Gastrocnemius medialis (tissue), 4 donors: ENCODE results near the gene CRK.

ENCODE experiments used
- POLR2A ChIP-seq, 2 donors: fragments of 450-650 bp; IDR thresholded peaks; one replicate each; pipeline ENCODE4 v1.6.1; 2017; ENCODE audit warnings: antibody characterized with exemption in 2 of 2, mild to moderate bottlenecking in 2 of 2, moderate library complexity in 2 of 2
- TF ChIP-seq, protein P1 (sequence below), 5 experiments: fragments of 450-650 bp in 3 of 5; fragments of 200-600 bp in 2 of 5; sonication (generic) in 2 of 5; IDR thresholded peaks in 4 of 5; conservative IDR thresholded peaks in 1 of 5; 1 replicate in 4 of 5; 2 replicates in 1 of 5; pipeline ENCODE4 v1.5.1; 2016 to 2019; ENCODE audit warnings: antibody characterized with exemption in 5 of 5, mild to moderate bottlenecking in 3 of 5, moderate library complexity in 3 of 5

DNA sequence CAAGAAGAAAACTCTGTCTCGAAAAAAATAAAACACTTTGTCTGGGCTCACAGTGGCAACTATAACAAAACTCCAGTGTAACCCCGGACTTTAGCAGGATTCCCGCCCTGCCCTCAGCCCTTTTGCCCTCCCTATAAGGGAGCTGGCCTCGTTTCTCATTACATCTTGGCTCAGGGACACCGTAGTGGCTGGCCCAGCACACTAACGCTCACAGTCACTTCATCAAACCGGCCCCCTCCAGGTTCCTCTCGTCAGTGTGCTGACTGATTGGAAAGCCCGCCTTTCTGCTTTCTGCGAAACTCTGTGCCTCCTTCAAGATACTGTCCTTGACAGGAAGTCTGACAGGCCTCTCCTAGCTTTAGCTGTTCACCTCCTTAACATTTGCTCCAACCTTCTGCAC, 47.7 kb upstream of the CRK start:
- TF ChIP-seq, protein P1, sequence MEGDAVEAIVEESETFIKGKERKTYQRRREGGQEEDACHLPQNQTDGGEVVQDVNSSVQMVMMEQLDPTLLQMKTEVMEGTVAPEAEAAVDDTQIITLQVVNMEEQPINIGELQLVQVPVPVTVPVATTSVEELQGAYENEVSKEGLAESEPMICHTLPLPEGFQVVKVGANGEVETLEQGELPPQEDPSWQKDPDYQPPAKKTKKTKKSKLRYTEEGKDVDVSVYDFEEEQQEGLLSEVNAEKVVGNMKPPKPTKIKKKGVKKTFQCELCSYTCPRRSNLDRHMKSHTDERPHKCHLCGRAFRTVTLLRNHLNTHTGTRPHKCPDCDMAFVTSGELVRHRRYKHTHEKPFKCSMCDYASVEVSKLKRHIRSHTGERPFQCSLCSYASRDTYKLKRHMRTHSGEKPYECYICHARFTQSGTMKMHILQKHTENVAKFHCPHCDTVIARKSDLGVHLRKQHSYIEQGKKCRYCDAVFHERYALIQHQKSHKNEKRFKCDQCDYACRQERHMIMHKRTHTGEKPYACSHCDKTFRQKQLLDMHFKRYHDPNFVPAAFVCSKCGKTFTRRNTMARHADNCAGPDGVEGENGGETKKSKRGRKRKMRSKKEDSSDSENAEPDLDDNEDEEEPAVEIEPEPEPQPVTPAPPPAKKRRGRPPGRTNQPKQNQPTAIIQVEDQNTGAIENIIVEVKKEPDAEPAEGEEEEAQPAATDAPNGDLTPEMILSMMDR (IDR thresholded peaks at IDR 0.05 in 4 of 5, conservative IDR thresholded peaks at IDR 0.05 in 1 of 5) = no peak
- TF ChIP-seq POLR2A (IDR thresholded peaks at IDR 0.05) = no peak
